GM21576 (cell line): ENCODE results near the gene ULBP2.

ENCODE experiments used
- ATAC-seq: cut with Tn5 transposase; IDR thresholded peaks from one replicate; pipeline ENCODE4 v1.9.1; 2021; ENCODE audit warnings: mild to moderate bottlenecking, moderate library complexity; ENCODE audit not compliant: unreplicated experiment

ULBP2 gene, protein sequence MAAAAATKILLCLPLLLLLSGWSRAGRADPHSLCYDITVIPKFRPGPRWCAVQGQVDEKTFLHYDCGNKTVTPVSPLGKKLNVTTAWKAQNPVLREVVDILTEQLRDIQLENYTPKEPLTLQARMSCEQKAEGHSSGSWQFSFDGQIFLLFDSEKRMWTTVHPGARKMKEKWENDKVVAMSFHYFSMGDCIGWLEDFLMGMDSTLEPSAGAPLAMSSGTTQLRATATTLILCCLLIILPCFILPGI

DNA sequence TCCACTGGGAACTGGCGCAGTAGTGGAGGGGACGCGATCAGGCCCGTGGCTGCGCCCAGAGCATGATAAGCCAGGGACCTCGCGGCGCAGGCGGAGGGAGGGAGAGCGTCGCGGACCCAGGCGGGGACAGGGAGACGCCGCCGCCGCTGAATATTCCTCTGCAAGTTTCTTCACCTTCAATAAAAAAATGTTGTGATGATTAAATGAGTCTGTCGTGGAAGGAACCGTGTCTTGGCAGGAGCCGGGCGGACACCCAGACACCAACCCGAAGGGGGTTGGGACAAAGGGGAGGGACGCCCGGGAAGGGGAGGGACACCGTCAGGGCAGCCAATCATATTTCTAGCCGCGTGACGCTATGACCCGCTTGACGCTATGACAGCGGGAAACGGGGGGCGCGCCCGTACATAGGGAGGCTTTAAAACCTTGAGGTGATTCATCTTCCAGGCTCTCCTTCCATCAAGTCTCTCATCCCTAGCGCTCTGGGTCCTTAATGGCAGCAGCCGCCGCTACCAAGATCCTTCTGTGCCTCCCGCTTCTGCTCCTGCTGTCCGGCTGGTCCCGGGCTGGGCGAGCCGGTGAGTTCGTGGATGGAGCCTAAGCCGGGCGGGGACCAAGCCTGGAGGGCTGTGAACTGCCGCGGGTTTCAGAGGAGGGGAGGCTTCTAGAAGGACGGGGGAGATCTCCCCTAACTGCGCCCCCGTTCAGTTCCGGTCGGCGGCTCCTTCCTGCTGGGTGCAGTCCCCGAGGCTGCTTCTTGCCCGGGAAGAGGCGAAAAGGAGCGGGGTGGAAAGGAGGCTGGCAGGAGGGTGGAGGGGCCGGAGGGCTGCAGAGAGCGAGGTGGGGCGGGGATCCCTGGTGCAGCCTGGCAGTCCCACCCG lies at the start of gene ULBP2:
ULBP2 (plus strand) TSS at position 432 of the 878 bp plus-strand sequence; CDS start at position 491, 59 bp downstream.
- peak; percentile 39 for ATAC-seq

DNA sequence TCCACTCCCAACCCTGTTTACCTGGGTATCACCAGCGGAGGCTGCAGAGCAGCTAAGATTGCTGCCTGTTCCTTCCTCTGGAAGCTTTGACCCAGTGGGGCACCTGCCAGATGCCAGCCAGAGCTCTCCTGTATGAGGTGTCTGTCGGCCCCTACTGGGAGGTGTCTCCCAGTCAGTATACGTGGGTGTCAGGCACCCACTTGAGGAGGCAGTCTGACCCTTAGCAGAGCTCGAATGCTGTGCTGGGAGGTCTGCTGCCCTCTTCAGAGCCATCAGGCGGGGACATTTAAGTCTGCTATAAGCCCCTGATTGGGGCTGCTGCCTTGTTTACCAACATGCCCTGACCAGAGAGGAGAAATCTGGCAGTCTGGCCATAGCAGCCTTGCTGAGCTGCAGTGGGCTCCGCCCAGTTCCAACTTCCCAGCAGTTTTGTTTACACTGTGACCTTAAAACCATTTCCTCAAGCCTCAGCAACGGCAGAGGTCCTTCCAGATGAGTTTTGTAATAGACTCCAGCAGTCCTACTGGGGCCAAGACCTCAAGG lies 46.7 kb upstream of the ULBP2 start:
- ATAC-seq: no peak

DNA sequence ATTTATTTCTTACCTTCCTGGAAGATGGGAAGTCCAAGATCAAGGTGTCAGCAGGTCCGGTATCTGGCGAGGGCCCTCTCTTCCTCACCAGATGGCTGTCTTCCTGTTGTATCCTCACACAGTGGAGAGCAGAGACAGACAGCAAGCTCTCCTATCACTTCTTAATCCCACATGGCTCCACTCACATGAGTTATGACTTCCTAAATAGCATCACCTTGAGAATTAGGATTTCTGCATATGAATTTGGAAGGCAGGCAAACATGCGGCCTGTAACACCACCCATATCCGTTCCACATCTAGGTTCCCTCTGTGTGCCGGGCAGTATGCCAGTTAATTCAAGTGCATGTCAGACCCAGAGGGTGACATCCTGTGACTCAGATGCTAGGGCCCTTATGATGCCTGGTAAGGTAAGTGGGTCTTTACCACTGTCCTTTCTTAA lies 46.0 kb upstream of the ULBP2 start:
- ATAC-seq: no peak

GRCh38 chr6:149896491-149896890 lies 45.3 kb upstream of the ULBP2 start:
- no peak for ATAC-seq

GRCh38 chr6:149897015-149897697 lies 44.7 kb upstream of the ULBP2 start:
- no peak for ATAC-seq

GRCh38 chr6:149897855-149898744 lies 43.7 kb upstream of the ULBP2 start, which contains the start of gene RAET1E:
Gene RAET1E, minus strand, starts transcription at chr6:149898113. Its CDS starts 7,212 bp downstream, at chr6:149890901.
- ATAC-seq: no peak

- ATAC-seq: no peak
Measured at GRCh38 chr6:149898966-149899365, 42.8 kb upstream of the ULBP2 start.

GRCh38 chr6:149899486-149899885 lies 42.3 kb upstream of the ULBP2 start:
- ATAC-seq: no peak

DNA sequence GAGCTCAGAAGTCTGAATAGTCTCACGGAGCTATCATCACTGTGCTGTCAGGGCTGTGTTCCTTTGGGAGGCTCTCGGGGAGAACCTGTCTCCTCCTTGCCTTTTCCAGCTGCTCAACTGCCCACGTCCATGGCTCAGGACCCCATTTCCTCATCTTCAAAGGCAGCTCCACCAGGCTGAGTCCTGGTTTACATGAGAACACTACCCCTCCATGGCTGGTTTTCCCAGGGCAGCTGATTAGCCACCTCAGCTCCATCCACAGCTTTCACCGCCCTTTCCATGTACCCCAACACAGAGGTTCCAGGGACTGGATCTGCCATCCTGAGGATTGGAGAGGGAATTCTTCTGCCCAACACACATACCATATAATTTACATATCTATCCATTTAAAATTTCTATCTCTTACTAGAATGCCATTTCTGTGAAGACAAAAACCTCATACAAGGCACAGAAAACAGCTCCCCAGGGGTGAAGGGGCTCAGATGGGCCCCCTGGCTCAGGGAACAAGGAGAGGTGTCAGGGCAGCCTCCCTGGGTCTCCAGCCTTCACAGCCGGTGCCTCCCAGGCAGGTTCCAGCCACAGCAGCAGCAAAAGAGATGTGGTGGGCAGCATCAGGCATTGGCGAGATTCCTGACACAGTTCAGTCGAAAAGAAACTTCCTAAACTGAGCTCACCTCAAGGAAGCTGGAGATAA lies 41.7 kb upstream of the ULBP2 start:
- ATAC-seq: no peak

GRCh38 chr6:149900620-149901443 lies 41.0 kb upstream of the ULBP2 start:
- no peak for ATAC-seq

DNA sequence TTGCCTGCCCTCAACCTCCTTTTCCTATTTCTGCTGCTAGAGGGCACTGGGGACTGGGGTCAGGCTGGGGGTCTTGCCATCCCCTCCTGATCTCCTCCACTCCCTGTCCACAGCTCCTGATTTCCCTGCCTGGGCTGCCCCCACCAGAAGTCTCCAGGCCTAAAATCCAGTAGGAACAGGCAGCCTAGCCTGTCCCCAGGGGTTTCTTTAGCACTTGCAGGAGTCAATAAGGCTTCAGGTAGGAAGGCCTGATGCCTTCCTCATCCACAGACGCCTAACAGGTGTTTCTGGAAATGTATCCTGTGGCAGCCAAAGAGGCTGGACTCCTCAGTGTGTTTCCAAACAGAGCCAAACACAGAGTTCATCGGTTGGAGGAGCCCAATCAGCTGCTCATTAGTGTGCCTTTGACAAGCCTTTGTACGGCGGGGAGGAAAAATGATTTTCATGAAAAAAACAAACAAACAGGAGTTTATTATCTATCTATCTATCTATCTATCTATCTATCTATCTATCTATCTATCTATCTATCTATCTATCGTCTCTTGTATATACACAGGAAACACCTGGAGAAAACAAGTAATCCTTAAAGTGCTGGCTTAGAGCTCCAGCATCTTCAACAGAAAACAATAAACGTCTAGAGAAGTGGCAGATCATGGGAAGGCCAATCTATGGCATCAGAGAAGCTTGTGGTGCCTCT lies 40.2 kb upstream of the ULBP2 start:
- ATAC-seq: no peak

GRCh38 chr6:149903938-149904611 lies 37.7 kb upstream of the ULBP2 start:
- ATAC-seq: no peak

DNA sequence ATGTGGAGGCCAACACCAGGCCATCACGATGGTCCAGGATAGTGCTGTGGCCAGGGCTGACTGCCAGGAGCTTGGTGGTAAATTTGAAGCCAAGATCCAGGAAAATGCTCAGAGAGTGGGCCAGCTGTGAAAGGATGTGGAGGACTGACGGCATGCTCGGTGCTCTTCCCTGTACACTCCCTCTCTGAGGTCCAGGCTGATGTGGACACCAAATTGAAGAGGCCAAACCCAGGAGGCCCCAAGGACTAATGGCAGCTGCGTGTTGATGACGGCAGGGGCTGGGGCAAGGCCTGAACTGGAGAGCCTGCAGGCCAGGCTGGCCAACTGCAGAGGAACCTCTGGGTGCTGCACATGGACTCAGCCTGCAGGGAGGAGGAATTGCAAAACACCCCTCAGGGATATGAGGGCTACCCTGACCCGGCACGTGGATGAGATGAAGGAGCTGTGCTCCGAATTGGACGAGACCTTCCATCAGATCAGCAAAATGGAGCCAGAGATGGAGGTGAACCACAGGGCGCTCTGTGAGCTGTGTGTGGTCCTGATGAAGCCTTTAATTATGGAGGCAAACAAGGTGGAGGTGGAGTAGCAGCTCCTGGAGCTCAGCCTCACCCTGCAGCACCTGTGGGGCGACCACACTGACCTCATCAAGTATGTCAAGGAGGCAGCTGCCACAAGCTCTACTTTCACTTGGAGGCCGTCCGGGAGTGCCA lies 37.0 kb upstream of the ULBP2 start:
- no peak for ATAC-seq

- ATAC-seq: no peak
Measured at GRCh38 chr6:149905371-149905910, 36.4 kb upstream of the ULBP2 start.

GRCh38 chr6:149905911-149906371 lies 35.9 kb upstream of the ULBP2 start:
- no peak for ATAC-seq

- no peak for ATAC-seq
Measured at GRCh38 chr6:149906405-149906804, 35.4 kb upstream of the ULBP2 start.

DNA sequence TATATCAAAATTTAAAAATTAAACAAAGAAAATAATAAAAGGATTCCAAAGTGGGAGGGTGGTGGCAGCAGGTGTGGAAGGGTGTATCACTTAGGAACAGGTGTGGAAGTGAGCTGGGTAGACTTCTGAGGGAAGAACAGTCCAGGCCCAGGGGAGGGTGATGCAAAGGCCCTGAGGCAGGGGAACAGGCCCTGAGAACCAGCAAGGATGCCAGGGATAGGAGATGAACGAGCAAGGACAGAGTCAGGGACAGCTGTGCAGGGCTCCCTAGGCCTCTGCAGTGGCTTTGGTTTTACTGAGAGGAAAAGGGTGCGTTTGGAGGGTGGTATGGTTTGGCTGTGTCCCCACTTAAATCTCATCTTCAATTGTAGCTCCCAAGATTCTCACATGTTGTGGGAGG lies 34.5 kb upstream of the ULBP2 start:
- no peak for ATAC-seq
